Measurements from ENCODE around the gene FBXO21.

GRCh38 chr12:117218149-117218548 is 27.9 kb upstream of the FBXO21 start:
- TF ChIP-seq, protein P1, sequence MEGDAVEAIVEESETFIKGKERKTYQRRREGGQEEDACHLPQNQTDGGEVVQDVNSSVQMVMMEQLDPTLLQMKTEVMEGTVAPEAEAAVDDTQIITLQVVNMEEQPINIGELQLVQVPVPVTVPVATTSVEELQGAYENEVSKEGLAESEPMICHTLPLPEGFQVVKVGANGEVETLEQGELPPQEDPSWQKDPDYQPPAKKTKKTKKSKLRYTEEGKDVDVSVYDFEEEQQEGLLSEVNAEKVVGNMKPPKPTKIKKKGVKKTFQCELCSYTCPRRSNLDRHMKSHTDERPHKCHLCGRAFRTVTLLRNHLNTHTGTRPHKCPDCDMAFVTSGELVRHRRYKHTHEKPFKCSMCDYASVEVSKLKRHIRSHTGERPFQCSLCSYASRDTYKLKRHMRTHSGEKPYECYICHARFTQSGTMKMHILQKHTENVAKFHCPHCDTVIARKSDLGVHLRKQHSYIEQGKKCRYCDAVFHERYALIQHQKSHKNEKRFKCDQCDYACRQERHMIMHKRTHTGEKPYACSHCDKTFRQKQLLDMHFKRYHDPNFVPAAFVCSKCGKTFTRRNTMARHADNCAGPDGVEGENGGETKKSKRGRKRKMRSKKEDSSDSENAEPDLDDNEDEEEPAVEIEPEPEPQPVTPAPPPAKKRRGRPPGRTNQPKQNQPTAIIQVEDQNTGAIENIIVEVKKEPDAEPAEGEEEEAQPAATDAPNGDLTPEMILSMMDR (optimal IDR thresholded peaks at IDR 0.05 in 1 of 3, IDR thresholded peaks at IDR 0.05 in 1 of 3, conservative IDR thresholded peaks at IDR 0.05 in 1 of 3; ENCODE audit: extremely low read depth in 1 of 3, insufficient read depth in 2 of 3, low read length in 3 of 3), result no peak
- TF ChIP-seq EZH2 (IDR thresholded peaks at IDR 0.05; ENCODE audit: low read length), result no peak
